ENCODE results near the gene PPARG.

DNA sequence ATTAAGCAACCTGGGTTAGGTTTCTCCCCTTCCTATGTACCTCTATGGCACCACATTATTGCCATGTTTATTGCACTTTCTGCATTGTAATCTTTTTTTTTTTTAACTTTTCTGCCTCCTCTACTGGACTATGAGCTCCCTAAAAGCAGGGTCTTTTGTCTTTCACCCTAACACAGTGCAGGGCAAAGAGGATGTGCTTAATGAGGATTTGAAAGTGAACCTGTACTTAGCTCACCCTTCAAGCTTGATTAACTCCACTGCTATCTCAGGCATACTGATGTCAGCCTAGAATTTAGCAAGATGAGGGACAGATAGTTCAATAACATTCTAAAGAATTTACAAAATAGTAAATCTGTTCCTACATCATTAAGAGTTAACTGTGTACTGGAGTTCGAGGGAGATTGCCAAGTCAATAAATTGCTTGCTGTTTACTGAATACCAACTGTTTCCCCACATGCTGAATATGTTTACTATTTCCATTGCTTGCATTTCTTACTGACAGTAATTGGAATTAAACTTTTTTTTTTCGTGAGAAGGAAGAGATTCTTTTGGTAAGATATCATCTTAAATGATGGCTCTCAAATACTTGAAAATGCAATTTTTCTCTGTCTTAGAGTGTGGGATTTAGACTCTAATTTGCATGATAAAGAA lies 15.7 kb upstream of the PPARG start:
- TF ChIP-seq, protein P1, sequence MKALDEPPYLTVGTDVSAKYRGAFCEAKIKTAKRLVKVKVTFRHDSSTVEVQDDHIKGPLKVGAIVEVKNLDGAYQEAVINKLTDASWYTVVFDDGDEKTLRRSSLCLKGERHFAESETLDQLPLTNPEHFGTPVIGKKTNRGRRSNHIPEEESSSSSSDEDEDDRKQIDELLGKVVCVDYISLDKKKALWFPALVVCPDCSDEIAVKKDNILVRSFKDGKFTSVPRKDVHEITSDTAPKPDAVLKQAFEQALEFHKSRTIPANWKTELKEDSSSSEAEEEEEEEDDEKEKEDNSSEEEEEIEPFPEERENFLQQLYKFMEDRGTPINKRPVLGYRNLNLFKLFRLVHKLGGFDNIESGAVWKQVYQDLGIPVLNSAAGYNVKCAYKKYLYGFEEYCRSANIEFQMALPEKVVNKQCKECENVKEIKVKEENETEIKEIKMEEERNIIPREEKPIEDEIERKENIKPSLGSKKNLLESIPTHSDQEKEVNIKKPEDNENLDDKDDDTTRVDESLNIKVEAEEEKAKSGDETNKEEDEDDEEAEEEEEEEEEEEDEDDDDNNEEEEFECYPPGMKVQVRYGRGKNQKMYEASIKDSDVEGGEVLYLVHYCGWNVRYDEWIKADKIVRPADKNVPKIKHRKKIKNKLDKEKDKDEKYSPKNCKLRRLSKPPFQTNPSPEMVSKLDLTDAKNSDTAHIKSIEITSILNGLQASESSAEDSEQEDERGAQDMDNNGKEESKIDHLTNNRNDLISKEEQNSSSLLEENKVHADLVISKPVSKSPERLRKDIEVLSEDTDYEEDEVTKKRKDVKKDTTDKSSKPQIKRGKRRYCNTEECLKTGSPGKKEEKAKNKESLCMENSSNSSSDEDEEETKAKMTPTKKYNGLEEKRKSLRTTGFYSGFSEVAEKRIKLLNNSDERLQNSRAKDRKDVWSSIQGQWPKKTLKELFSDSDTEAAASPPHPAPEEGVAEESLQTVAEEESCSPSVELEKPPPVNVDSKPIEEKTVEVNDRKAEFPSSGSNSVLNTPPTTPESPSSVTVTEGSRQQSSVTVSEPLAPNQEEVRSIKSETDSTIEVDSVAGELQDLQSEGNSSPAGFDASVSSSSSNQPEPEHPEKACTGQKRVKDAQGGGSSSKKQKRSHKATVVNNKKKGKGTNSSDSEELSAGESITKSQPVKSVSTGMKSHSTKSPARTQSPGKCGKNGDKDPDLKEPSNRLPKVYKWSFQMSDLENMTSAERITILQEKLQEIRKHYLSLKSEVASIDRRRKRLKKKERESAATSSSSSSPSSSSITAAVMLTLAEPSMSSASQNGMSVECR (CRISPR knock-in tag; IDR thresholded peaks at IDR 0.05; ENCODE audit: borderline replicate concordance), result no peak
- TF ChIP-seq, protein P2, sequence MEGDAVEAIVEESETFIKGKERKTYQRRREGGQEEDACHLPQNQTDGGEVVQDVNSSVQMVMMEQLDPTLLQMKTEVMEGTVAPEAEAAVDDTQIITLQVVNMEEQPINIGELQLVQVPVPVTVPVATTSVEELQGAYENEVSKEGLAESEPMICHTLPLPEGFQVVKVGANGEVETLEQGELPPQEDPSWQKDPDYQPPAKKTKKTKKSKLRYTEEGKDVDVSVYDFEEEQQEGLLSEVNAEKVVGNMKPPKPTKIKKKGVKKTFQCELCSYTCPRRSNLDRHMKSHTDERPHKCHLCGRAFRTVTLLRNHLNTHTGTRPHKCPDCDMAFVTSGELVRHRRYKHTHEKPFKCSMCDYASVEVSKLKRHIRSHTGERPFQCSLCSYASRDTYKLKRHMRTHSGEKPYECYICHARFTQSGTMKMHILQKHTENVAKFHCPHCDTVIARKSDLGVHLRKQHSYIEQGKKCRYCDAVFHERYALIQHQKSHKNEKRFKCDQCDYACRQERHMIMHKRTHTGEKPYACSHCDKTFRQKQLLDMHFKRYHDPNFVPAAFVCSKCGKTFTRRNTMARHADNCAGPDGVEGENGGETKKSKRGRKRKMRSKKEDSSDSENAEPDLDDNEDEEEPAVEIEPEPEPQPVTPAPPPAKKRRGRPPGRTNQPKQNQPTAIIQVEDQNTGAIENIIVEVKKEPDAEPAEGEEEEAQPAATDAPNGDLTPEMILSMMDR (IDR thresholded peaks at IDR 0.05), result no peak
- TF ChIP-seq, protein P3, sequence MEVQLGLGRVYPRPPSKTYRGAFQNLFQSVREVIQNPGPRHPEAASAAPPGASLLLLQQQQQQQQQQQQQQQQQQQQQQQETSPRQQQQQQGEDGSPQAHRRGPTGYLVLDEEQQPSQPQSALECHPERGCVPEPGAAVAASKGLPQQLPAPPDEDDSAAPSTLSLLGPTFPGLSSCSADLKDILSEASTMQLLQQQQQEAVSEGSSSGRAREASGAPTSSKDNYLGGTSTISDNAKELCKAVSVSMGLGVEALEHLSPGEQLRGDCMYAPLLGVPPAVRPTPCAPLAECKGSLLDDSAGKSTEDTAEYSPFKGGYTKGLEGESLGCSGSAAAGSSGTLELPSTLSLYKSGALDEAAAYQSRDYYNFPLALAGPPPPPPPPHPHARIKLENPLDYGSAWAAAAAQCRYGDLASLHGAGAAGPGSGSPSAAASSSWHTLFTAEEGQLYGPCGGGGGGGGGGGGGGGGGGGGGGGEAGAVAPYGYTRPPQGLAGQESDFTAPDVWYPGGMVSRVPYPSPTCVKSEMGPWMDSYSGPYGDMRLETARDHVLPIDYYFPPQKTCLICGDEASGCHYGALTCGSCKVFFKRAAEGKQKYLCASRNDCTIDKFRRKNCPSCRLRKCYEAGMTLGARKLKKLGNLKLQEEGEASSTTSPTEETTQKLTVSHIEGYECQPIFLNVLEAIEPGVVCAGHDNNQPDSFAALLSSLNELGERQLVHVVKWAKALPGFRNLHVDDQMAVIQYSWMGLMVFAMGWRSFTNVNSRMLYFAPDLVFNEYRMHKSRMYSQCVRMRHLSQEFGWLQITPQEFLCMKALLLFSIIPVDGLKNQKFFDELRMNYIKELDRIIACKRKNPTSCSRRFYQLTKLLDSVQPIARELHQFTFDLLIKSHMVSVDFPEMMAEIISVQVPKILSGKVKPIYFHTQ (CRISPR knock-in tag; IDR thresholded peaks at IDR 0.05), result no peak
- no peak for TF ChIP-seq NFYB (CRISPR knock-in tag; conservative IDR thresholded peaks at IDR 0.05; ENCODE audit: low read depth)
- TF ChIP-seq EMX1 (CRISPR knock-in tag; IDR thresholded peaks at IDR 0.05), result no peak
- no peak for TF ChIP-seq GTF2I (CRISPR knock-in tag; conservative IDR thresholded peaks at IDR 0.05)
- TF ChIP-seq, protein P4, sequence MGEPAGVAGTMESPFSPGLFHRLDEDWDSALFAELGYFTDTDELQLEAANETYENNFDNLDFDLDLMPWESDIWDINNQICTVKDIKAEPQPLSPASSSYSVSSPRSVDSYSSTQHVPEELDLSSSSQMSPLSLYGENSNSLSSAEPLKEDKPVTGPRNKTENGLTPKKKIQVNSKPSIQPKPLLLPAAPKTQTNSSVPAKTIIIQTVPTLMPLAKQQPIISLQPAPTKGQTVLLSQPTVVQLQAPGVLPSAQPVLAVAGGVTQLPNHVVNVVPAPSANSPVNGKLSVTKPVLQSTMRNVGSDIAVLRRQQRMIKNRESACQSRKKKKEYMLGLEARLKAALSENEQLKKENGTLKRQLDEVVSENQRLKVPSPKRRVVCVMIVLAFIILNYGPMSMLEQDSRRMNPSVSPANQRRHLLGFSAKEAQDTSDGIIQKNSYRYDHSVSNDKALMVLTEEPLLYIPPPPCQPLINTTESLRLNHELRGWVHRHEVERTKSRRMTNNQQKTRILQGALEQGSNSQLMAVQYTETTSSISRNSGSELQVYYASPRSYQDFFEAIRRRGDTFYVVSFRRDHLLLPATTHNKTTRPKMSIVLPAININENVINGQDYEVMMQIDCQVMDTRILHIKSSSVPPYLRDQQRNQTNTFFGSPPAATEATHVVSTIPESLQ (CRISPR knock-in tag; IDR thresholded peaks at IDR 0.05), result no peak
- TF ChIP-seq, protein P5, sequence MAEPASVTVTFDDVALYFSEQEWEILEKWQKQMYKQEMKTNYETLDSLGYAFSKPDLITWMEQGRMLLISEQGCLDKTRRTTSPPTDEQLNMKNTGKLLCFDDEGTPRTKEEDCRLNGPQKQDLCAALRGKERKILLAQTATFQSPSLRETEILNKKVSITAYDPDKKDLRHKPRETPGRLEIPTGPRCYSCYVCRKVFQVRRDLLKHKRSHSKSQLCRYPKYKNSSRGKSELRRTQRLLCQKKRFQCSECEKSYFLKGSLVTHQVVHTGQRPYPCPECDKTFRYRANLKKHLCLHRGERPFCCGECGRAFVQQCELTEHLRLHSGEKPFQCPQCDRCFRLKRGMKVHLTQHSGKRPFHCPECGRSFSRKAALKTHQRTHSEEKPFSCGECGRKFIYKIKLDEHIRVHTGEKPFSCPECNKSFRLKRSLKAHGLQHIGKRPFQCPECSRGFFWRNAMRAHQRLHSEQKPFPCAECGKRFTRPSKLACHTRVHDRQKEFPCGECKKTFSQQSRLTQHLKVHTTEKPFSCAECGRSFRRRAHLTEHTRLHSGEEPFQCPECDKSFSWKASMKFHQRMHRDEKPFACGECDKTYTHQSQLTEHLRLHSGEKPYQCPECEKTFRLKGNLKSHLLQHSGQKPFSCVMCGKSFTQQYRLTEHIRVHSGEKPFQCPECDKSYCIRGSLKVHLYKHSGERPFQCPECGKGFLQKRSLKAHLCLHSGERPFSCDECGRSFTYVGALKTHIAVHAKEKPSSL (CRISPR knock-in tag; conservative IDR thresholded peaks at IDR 0.05), result no peak
- no peak for TF ChIP-seq TCF7 (CRISPR knock-in tag; IDR thresholded peaks at IDR 0.05; ENCODE audit: low read depth)
- no peak for TF ChIP-seq ETV6 (CRISPR knock-in tag; IDR thresholded peaks at IDR 0.05)
- TF ChIP-seq, protein P6, sequence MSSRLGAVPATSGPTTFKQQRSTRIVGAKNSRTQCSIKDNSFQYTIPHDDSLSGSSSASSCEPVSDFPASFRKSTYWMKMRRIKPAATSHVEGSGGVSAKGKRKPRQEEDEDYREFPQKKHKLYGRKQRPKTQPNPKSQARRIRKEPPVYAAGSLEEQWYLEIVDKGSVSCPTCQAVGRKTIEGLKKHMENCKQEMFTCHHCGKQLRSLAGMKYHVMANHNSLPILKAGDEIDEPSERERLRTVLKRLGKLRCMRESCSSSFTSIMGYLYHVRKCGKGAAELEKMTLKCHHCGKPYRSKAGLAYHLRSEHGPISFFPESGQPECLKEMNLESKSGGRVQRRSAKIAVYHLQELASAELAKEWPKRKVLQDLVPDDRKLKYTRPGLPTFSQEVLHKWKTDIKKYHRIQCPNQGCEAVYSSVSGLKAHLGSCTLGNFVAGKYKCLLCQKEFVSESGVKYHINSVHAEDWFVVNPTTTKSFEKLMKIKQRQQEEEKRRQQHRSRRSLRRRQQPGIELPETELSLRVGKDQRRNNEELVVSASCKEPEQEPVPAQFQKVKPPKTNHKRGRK (CRISPR knock-in tag; IDR thresholded peaks at IDR 0.05; ENCODE audit: borderline replicate concordance), result no peak
